Stimulated activated memory B cell treated with anti-CD40 and anti-IgM and Interleukin-4, amounts not matched to agents 10 μg/mL and 1 μg/mL and 100 μg/mL, for 72 hours (primary cell): Measurements from ENCODE around the gene IFNA6.

Experiments
- ATAC-seq: fragments of 150-1000 bp; cut with Tn5 transposase; 2 replicates; pipeline ENCODE4 v1.10.0; 2021
- H3K27ac Mint-ChIP-seq: one replicate; pipeline ENCODE4 v1.8.0; 2022; ENCODE audit warnings: mild to moderate bottlenecking, mixed read lengths
- H3K27me3 Mint-ChIP-seq: one replicate; pipeline ENCODE4 v1.8.0; 2022; ENCODE audit warnings: mixed read lengths
- H3K36me3 Mint-ChIP-seq: one replicate; pipeline ENCODE4 v1.8.0; 2022; ENCODE audit warnings: mixed read lengths
- H3K4me1 Mint-ChIP-seq: one replicate; pipeline ENCODE4 v1.8.0; 2022; ENCODE audit warnings: mixed read lengths
- H3K4me3 Mint-ChIP-seq: one replicate; pipeline ENCODE4 v1.8.0; 2022; ENCODE audit warnings: mild to moderate bottlenecking, moderate library complexity, mixed read lengths
- H3K9me3 Mint-ChIP-seq: one replicate; pipeline ENCODE4 v1.8.0; 2022; ENCODE audit warnings: mixed read lengths

IFNA6 gene

DNA sequence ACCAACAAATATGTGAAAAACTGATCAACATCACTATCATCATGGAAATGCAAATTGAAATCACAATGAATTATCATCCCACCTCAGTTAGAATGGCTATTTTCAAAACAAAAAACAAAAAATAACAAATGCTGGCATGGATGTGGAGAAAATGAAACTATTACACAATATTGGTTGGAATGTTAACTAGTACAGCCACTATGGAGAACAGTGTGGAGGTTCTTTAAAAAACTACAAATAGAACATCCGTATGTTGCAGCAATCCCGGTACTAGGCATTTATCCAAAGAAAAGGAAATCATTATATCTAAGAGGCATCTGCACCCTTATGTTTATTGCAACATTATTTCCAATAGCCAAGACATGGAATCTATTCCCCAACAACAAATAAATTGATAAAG lies 36.5 kb downstream of the IFNA6 start:
- Mint-ChIP-seq H3K9me3 (no peaks in the 10 kb centered on the region), H3K4me1 (no peaks in the 10 kb centered on the region), H3K27ac (no peak overlapping the region), H3K36me3 (no peaks in the 10 kb centered on the region), H3K4me3 (no peak overlapping the region), H3K27me3 (peaks cover 34% of the 10 kb centered on the region)
- no peak for ATAC-seq

GRCh38 chr9:21311889-21312288 lies 38.8 kb downstream of the IFNA6 start:
- no peak overlapping the region for H3K4me3 Mint-ChIP-seq
- no peaks in the 10 kb centered on the region for H3K36me3 Mint-ChIP-seq
- ATAC-seq, result no peak
- no peaks in the 10 kb centered on the region for H3K9me3 Mint-ChIP-seq
- no peaks in the 10 kb centered on the region for H3K4me1 Mint-ChIP-seq
- H3K27me3 Mint-ChIP-seq, result peaks cover 43% of the 10 kb centered on the region
- no peak overlapping the region for H3K27ac Mint-ChIP-seq

- Mint-ChIP-seq H3K4me3 (no peak within 1 kb of the TSS), H3K36me3 (no peaks in the 10 kb centered on the region), H3K27ac (no peak within 1 kb of the TSS), H3K9me3 (no peaks in the 10 kb centered on the region), H3K27me3 (peaks cover 64% of the 10 kb centered on the region), H3K4me1 (no peaks in the 10 kb centered on the region)
- no peak for ATAC-seq
Measured at GRCh38 chr9:21305213-21305612, 45.5 kb downstream of the IFNA6 start, which contains the start of gene IFNA5. IFNA5 (minus strand) TSS chr9:21305313; CDS start chr9:21305256, 57 bp downstream.
